SKM-1 treated with dmso at 0.1 percent for 144 hours (cell line): Measurements from ENCODE around the gene HTR6.
A peak's percentile ranks its signal among the peaks of the same experiment; 100 is the strongest.

Source experiments
- DNase-seq: peaks from one replicate; lab custom pipeline; 2025; ENCODE audit not compliant: unreplicated experiment; lab: John Stamatoyannopoulos, UW

HTR6 gene

DNA sequence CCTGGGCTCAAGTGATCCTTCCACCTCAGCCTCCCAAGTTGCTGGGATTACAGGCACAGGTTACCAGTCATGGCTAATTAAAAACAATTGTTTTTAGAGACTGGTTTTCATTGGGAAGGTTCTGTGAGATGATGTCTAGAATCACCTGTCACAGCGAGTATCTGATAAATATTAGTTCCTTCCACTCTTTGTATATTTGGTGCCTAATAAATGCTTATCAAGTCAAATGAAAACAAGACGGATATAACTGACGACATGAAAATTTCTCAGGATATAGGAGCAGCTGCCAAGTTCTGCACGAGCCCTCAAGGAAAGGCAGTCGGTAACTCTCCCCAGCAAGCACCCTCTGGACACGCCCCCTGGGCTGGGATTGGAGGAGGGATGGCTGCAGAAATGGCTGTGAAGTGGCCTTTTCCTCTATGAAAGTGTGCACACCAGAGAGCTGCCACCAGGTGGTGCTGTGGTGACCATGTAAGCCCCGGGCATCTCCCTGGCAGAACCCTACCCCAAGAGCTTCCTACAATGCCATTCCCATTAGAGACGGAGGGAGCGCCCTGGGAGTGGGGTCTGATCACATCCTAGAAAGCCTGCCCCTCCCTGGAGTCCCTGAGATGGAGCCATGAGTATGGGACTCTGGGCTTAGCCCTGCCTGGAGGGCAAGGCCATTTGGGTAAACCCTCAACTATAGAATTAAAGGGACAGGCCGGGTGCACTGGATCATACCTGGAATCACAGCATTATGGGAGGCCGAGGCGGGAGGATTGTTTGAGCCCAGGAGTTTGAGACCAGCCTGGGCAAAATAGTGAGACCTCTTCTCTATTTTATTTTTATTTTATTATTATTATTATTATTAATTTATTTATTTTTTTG, 50.9 kb downstream of the HTR6 start:
- DNase-seq: peak; percentile 83

DNA sequence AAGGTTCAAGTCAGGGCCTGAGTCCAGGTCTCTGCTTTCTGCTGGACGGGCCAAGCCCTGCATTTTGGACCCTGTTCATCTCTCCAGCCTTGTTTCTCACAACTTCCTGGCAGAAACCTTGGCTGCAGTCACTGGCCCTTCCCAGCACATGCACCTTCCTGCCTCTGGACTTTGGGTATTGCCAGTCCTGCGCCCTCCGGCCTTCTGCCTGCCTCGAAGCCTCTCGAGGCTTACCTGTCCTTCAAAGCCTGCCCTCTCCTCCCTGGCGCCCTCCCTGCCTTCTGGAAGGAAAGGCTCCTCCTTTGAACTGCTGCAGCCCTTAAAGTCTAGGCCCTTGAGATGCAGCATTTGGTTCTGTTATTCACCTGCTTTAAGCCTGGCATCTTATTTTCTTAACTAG, 52.8 kb downstream of the HTR6 start:
- no peak for DNase-seq

DNA sequence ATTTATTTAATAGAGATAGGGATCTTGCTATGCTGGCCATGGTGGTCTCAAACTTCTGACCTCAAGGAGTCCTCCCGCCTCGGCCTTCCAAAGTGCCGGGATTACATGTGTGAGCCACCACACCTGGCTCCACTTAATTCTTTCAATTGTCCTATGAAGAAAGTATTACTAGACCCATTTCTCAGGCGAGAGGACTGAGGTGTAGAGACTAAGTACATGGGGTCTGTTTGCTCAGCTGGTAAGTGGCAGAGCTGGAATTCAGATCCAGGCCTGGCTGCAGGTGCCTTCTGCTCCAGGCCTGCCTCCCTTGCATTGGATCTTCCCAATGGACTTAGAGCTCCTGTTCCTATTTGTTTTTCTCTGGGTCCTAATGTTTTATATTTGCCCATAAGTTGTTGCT, 55.5 kb downstream of the HTR6 start:
- no peak for DNase-seq

DNA sequence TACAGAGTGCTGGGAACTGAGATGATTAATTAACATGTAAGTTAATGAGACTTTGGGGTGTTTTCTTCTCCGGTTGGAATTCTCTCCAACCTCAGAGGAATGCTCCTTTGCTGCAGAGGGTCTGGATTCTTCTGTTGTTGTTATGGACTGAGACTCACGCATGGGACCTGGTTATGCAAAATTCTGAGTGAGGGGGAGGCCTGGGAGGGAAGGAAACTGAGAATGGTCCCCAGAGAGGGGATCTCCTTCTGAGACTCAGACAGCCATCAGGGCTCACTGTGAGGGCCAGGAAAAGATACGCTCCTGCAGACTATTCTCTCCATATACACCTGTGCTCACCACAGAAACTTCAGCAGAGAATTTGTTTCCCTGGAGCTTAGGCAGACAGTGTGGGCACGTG, 56.3 kb downstream of the HTR6 start:
- no peak for DNase-seq

DNA sequence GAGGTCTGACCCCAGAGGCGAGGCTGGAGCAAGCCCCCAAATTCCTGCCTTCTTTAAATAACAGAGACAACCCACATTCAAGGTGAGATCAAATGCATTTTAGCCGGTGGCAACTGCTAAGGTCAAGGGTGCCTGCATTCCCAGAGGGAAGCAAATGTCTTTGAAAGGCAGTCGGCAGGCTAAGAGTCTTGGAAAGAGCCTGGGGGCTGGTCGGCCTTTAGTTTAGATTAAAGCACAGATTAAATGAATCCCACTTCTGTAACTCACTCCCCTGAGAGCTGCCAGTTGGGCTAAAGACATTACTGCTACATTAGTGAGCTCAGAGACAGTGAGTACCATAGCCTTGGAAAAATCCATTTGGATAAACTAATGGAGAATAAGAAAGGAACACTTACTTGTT, 59.2 kb downstream of the HTR6 start:
- DNase-seq: no peak

DNA sequence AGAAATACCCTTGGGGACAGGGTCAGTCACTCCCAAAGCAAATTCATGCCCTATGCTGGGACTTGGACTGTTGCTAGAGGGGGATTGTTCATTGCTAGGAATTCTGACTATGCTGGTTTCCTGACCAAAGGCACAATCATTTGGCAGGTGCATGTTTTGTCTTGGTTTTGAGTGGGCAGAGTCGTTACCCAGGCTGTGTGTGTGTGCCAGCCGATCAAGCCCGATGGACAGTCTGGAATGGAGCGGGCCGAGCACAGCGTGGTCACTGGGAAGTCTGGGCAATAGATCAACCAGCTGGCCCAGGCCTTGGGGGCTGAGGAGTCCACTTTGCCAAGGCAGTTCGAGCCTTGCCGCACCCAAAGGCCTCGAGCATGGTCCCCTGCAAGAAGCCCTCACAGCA, 60.9 kb downstream of the HTR6 start:
- DNase-seq: no peak

DNA sequence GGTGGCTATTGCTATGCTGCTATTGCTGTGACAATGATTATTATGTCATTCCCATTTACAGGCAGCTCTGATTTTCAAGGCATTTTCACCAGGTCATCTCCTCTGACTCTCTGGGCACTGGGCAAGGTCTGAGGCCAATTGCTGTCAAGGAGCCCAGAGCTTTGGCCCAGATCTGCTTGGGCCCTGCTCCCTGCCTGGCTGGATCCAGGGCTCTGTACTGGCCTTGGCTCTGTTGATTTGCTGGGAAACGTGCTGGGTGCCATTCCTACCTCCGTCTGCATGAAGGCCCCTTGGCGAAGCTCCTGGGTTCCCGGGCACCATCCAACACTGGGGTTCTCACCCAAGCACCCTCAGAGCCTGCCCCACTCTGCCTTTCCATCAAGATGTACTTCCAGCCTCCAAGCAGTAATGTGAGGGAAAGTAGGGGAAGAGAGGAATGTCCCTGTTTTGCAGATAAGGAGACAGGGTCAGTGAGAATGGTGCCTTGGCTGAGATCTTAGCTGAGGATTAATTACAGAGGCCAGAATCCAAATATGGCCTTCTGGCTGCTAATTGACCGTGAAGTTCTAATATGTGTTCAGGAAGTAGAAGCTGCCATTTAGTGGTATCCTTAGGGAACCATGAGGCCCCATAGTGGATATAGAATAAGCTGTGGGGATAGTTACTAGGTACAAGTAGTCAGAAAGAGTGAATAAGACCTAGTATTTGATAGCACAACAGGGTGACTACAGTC, 63.9 kb downstream of the HTR6 start:
- DNase-seq: no peak

DNA sequence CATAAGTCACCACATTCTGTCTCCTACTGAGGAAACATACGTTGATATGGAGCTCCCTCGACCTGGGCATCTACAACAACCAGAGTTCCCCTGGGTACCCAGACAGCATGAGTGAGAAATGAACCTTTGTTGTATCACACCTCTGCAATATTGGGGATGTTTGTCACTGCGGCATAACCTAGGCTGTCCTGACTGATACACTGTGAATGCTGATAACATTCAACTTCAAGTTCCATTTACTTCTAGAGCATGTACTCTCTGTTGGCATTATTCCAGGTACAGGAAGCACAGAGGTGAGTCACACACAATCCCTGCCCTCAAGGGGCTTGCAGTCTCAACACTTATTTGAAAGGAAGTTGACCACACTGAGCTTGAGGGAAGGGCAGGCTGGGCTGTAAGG, 65.6 kb downstream of the HTR6 start:
- DNase-seq: no peak
